K562 (cell line): ENCODE data around the gene TYROBP. TPM values are rescaled to one million over a fixed set of nuclear protein-coding genes. Genes with fewer than 3 reads are reported as not detected.

Source experiments
- ATAC-seq: fragments of 200-7000 bp; cut with Tn5 transposase; 3 replicates; pipeline ENCODE4 v1.9.1; 2020; ENCODE audit warnings: moderate library complexity
- BruUV-seq: library from RNA; stranded (reverse); fragments of 400-500 nt; replicated peaks from 2 replicates; lab custom pipeline; 2021; lab: Mats Ljungman, UMichigan
- CTCF ChIA-PET: fragments of 300-600 bp; formaldehyde crosslinking; extraction: SDS; loops from one replicate; lab custom pipeline; 2021; ENCODE audit warnings: low intra/inter-chr PET ratio; lab: Yijun Ruan, JAX
- POLR2A ChIA-PET: fragments of 300-600, 350-650 bp; sonication (Branson Sonifier 250); formaldehyde crosslinking; extraction: SDS; loops from one replicate; lab custom pipeline; 2021; ENCODE audit warnings: antibody characterized with exemption, inconsistent platforms; lab: Yijun Ruan, JAX
- DNase-seq, 4 experiments: peaks; one replicate each; pipeline versions ENCODE4 v3.0.0 to v3.0.0-alpha.2; 2011 to 2018; ENCODE audit warnings: low spot score in 3 of 4, mixed read lengths in 3 of 4; ENCODE audit errors: extremely low read depth in 1 of 4
- FAIRE-seq: peaks from 2 replicates; lab custom pipeline; 2011; peaks lifted over from hg19 to GRCh38; lab: Jason Lieb, UNC
- H2AFZ ChIP-seq: 2 replicates; pipeline ENCODE4 v1.6.0; 2011; ENCODE audit warnings: low read depth, low read length, control low read depth, inconsistent platforms
- H3K27ac ChIP-seq: fragments of 200-600 bp; 3 replicates; pipeline ENCODE4 v1.8.0; 2011; ENCODE audit warnings: low read depth, mild to moderate bottlenecking, control low read depth, inconsistent platforms, low read length, moderate library complexity, mixed read lengths; ENCODE audit errors: extremely low read depth
- H3K27me3 ChIP-seq, 2 experiments: fragments of 300-600 bp in 1 of 2; 2 replicates in 1 of 2; 3 replicates in 1 of 2; pipeline versions ENCODE4 v1.6.0 to v1.8.0; 2011; ENCODE audit warnings: inconsistent platforms in 2 of 2, low read length in 2 of 2, mild to moderate bottlenecking in 1 of 2, mixed read lengths in 1 of 2, moderate library complexity in 1 of 2; ENCODE audit not compliant: control insufficient read depth in 2 of 2, insufficient read depth in 2 of 2
- H3K36me3 ChIP-seq: fragments of 300-600 bp; 3 replicates; pipeline ENCODE4 v1.8.0; 2011; ENCODE audit warnings: mild to moderate bottlenecking, low read length, inconsistent platforms; ENCODE audit not compliant: control insufficient read depth, insufficient read depth
- H3K4me1 ChIP-seq, 2 experiments: fragments of 200-600 bp in 1 of 2; replicated peaks in 1 of 2; 2 replicates in 1 of 2; 3 replicates in 1 of 2; pipeline versions ENCODE4 v1.5.1 to v1.8.0; 2011; ENCODE audit warnings: inconsistent platforms in 2 of 2, low read length in 2 of 2, mild to moderate bottlenecking in 1 of 2, mixed read lengths in 1 of 2, moderate library complexity in 1 of 2; ENCODE audit not compliant: control insufficient read depth in 2 of 2, insufficient read depth in 2 of 2
- H3K4me2 ChIP-seq: 2 replicates; pipeline ENCODE4 v1.6.1; 2011; ENCODE audit warnings: low read length, control low read depth, inconsistent platforms, mixed read lengths; ENCODE audit not compliant: insufficient read depth
- H3K4me3 ChIP-seq: fragments of 200-600 bp; sonication (generic), shearing (Covaris generic); 2 replicates; pipeline ENCODE4 v1.5.1; 2016; ENCODE audit warnings: control low read depth, inconsistent platforms
- H3K79me2 ChIP-seq: fragments of 200-600 bp; 3 replicates; pipeline ENCODE4 v1.8.0; 2011; ENCODE audit warnings: low read length, inconsistent platforms; ENCODE audit not compliant: control insufficient read depth, insufficient read depth
- H3K9ac ChIP-seq, 2 experiments: 2 replicates each; pipeline versions ENCODE4 v1.6.0 to v1.6.1; 2011; ENCODE audit warnings: low read depth in 2 of 2, low read length in 2 of 2, control low read depth in 1 of 2, inconsistent platforms in 1 of 2, mild to moderate bottlenecking in 1 of 2, mixed read lengths in 1 of 2; ENCODE audit not compliant: insufficient read depth in 1 of 2
- H3K9me1 ChIP-seq: one replicate; pipeline ENCODE4 v1.6.0; 2011; ENCODE audit warnings: inconsistent platforms, mild to moderate bottlenecking, low read length, moderate library complexity; ENCODE audit not compliant: control insufficient read depth, insufficient read depth
- H3K9me3 ChIP-seq: replicated peaks from 2 replicates; pipeline ENCODE4 v1.5.1; 2011; ENCODE audit warnings: low read depth, low read length, inconsistent platforms; ENCODE audit not compliant: control insufficient read depth, insufficient read depth
- H4K20me1 ChIP-seq: replicated peaks from 2 replicates; pipeline ENCODE4 v1.6.1; 2011; ENCODE audit warnings: low read length, inconsistent platforms, mixed read lengths; ENCODE audit not compliant: control insufficient read depth, insufficient read depth
- ARNT ChIP-seq, 2 experiments: fragments of 450-650 bp; IDR thresholded peaks; 2 replicates each; pipeline ENCODE4 v1.6.1; 2016; ENCODE audit warnings: mild to moderate bottlenecking in 1 of 2
- BHLHE40 ChIP-seq: IDR thresholded peaks from 2 replicates; pipeline ENCODE4 v1.6.1; 2011; ENCODE audit warnings: low read length, improper control_type of control experiment
- FIP1L1 ChIP-seq: fragments of 200-400 bp; formaldehyde crosslinking; IDR thresholded peaks from 2 replicates; pipeline ENCODE4 v1.6.1; 2018; ENCODE audit warnings: mild to moderate bottlenecking, low read depth, low read length; ENCODE audit not compliant: poor library complexity, severe bottlenecking
- HOXB6 ChIP-seq: fragments of 250-450 bp; sonication (Bioruptor Pico); IDR thresholded peaks from 2 replicates; pipeline ENCODE4 v1.5.1; 2022; ENCODE audit warnings: mild to moderate bottlenecking, borderline replicate concordance
- MYNN ChIP-seq, 2 experiments: sonication (generic); formaldehyde crosslinking in 1 of 2; IDR thresholded peaks; 2 replicates each; pipeline versions ENCODE4 v1.5.0 to v1.6.1; 2016 to 2020; ENCODE audit warnings: antibody characterized with exemption in 1 of 2, missing genetic modification reagents in 1 of 2
- TBP ChIP-seq: optimal IDR thresholded peaks from 2 replicates; pipeline ENCODE3; 2011; ENCODE audit warnings: low read depth, low read length, improper control_type of control experiment
- UBTF ChIP-seq, 2 experiments: IDR thresholded peaks; 2 replicates each; pipeline ENCODE4 v1.6.1; 2012; ENCODE audit warnings: improper control_type of control experiment in 2 of 2, low read depth in 2 of 2, low read length in 2 of 2, borderline replicate concordance in 1 of 2
- VEZF1 ChIP-seq: fragments of 200-800 bp; sonication (Bioruptor generic); IDR thresholded peaks from 2 replicates; pipeline ENCODE4 v1.6.1; 2017; ENCODE audit warnings: missing genetic modification characterization, missing compliant biosample characterization
- WGBS: fragments of 100-300 bp; shearing (Covaris generic); methylation state at CpG from one replicate; pipeline ENCODE4 v1.1.6; 2016; ENCODE audit warnings: low coverage, mixed read lengths; ENCODE audit not compliant: insufficient coverage; ENCODE audit errors: missing lambda C conversion rate; 5-methylcytosine and 5-hydroxymethylcytosine counted together
- in situ Hi-C: fragments of 300-500 bp; cut with MboI; formaldehyde crosslinking; loops from 4 replicates; pipeline ENCODE4 v1.15.0; 2018; ENCODE audit warnings: inconsistent platforms, mixed read lengths
- intact Hi-C: fragments of 100-400 bp; cut with micrococcal nuclease; formaldehyde crosslinking; loops from 2 replicates; pipeline ENCODE4 v1.14.2; 2022
- polyA plus RNA-seq, 8 experiments: library from polyadenylated mRNA; depleted of rRNA in 4 of 8; stranded (reverse) in 5 of 8; unstranded in 3 of 8; fragments of >200 nt; fragmentation: Nextera tagmentation in 2 of 8; fragmentation: Illumina TruSeq in 1 of 8; extraction: Ambion mirVana in 2 of 8; extraction: Trizol in 1 of 8; gene quantifications; 2 replicates each; pipeline versions ENCODE4 v1.2.1 to v1.2.3, GENCODE V29; 2011 to 2014; ENCODE audit warnings: inconsistent platforms in 1 of 8, missing spikeins in 1 of 8
- total RNA-seq, 7 experiments: library from RNA; depleted of rRNA in 6 of 7; stranded (reverse); fragments of >200 nt in 6 of 7; fragmentation: Illumina TruSeq in 2 of 7; extraction: Trizol in 2 of 7; gene quantifications; 2 replicates each; pipeline versions ENCODE4 v1.2.1 to v1.2.3, GENCODE V29; 2011 to 2021; ENCODE audit warnings: low replicate concordance in 1 of 7

The TYROBP gene
- total and polyA plus RNA-seq, 9 of the 15 experiments (the other 6 are each of a cell fraction or from before 2014, with no cell fraction given): 0.72 to 8.2 (median 2.4) TPM

DNA sequence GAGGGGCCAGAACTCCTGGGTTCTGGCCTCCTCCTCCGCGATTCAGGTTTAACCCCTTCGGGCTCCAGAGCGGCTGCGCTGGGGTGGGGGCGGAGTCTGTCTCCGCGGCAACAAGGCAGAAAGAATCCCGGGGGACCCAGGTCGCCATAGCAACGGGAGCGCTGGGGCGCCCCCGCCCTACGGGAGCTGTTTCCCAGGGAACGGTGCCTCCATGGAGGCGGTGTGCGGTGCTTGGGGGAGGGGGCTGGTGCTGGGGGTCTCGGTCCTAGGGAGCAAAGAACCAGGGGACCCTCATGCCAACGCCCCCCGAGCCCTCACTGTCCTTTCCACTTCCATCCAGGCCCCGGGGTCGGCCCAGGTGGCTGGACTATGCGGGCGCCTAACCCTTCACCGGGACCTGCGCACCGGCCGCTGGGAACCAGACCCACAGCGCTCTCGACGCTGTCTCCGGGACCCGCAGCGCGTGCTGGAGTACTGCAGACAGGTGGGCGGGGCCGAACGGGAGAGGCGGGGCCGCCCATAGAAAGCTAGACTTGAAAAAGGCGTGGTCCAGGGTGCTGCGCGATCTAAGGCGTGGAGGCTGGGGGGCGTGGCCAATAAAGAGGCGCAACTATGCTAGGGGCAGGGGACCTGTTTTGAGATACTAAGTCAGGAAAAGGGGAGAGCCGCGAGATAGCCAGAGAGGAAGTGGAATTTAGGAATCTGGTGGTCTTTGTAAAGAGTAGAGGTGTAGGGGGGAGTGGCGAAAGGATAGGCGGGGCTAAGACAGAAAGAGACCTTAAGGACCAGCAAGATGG, 38.6 kb downstream of the TYROBP start:
- H3K4me2 ChIP-seq: peak overlapping the region; percentile 86
- H3K27ac ChIP-seq: no peak overlapping the region; the same call in 2 of the 3 replicates
- ATAC-seq (peak; percentile 95), FAIRE-seq (peak; percentile 98), DNase-seq (peak; percentile 87 to 97 (median 89))
- H3K79me2 ChIP-seq: no peaks in the 10 kb centered on the region
- peaks cover 20 to 46% of the 10 kb centered on the region in 2 experiments for H3K4me1 ChIP-seq
- H4K20me1 ChIP-seq: peaks cover 4% of the 10 kb centered on the region; the same call in 1 of the 2 replicates
- CTCF ChIA-PET: no interaction called here
- 2% methylated on average over 46 of the region's 51 CpGs for WGBS
- POLR2A ChIA-PET: interaction anchor here (0.6 to 1.9 kb wide), 11 partner anchors 10 to 281 kb away, joined by 3 to 9 read pairs (median 4); partner anchors contain the start of genes HAUS5, KIRREL2 and LIN37
- intact Hi-C loops: no loop called here
- H3K27me3 ChIP-seq: peaks cover 0 to 6% of the 10 kb centered on the region in 2 experiments; a peak in 2 of 5 replicates
- no peak overlapping the region for H3K9ac ChIP-seq
- H3K36me3 ChIP-seq: no peaks in the 10 kb centered on the region
- in situ Hi-C loops: no loop called here
- peak overlapping the region; percentile 96 for H2AFZ ChIP-seq
- H3K9me3 ChIP-seq: no peaks in the 10 kb centered on the region
- peak overlapping the region; percentile 45 for H3K4me3 ChIP-seq
- no peaks in the 10 kb centered on the region for H3K9me1 ChIP-seq
- no TSS peak for BruUV-seq
- TF ChIP-seq FIP1L1 (peak; percentile 63), VEZF1 (CRISPR knock-in tag) (peak; percentile 65), UBTF (IDR thresholded peaks at IDR 0.05; ENCODE audit: borderline replicate concordance in 1 of 2, low read depth in 2 of 2, low read length in 2 of 2) (0 out of 4 replicates have a peak, but pooled peaks of 1 of the 2 experiments have one; percentile 24), MYNN (IDR thresholded peaks at IDR 0.05) (peak; percentile 20; the same call in 1 of the 2 replicates), MYNN (CRISPR knock-in tag; IDR thresholded peaks at IDR 0.05) (no peak), TBP (peak; percentile 34), BHLHE40 (peak; percentile 62; the same call in 1 of the 2 replicates), HOXB6 (CRISPR knock-in tag) (no peak), ARNT (IDR thresholded peaks at IDR 0.05) (peak in 1 of 2 experiments; percentile 52; a peak in 1 of 4 replicates)
